Measurements from ENCODE around the gene EPC2.
"Not testable (repeated sequence)": the region's sequence is repeated elsewhere in the genome, so short reads cannot be mapped to it uniquely, and the experiment has no call there.

Gene EPC2

DNA sequence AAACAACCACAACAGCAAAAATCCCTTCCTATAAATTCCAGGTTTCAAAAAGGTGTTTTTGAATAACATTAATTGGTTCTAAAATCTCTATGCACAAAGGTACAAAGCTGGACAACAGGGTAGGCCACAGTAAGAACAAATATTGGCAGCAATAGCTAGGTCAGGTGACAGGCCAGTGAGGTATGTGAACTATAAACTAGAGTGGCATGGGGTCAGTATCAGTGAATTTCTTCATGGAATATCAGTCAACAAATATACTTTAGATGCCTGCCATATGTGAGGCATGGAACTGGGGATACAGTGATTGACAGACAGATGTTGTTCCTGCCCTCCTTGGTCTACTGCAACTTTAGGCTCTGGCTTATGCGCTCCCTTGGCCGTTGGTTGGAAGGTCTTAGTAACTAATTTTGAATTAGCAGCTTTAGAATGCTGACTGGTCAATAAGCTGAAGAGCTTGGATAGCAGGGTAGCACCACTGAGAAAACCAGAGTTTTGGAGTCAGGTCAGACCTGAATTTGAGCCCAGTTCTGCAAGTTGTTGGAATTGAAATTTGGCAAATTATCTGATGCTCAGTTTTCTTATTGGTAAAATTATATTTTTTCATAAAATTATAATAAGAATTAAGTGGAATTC, 2.3 kb upstream of the EPC2 start:
- no peak for DNase-seq

DNA sequence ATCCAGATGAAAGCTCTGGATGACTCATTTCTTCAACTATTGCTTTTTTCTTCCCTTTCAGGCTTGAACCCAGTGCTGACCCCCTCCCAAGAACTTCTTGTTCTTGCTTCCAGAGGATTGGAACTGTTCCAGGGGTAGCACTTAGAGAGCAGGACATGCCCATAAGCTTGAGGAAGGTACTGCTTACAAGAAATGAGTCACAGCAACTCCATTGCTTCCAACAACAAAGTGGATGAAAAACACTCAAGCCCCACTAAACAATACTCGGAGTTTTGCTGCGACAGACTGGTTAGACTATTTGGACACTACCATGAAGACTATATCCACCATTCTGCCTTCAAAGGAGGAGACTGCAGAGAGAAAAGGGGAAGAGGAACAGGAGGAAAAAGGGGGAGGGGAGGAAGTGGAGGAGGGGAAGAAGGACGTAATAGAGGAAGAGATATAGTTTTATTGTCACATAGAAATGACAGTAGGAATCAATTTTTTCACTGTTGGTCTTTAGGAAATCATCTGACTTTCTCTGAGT, 1.6 kb upstream of the EPC2 start:
- DNase-seq, result peak; percentile 5

DNA sequence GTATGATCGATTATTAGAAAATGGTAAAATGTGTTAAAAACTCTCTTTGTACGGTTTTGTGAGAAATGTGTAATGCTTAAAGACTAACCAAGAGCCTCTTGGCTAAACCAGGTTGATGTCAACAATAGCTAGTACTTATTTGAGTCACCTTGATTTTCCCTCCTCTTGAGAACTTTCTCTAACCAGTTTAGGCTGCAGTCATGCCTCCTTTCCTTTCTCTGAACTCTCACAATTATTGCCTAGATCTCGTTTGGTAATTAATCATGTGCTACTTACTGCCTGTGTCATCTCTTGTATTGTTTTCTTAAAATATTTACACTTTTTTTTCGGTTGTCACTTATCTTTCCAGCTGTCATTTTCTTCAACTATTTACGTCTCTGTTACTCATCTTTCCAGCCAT, 1.1 kb upstream of the EPC2 start:
- DNase-seq, result no peak

DNA sequence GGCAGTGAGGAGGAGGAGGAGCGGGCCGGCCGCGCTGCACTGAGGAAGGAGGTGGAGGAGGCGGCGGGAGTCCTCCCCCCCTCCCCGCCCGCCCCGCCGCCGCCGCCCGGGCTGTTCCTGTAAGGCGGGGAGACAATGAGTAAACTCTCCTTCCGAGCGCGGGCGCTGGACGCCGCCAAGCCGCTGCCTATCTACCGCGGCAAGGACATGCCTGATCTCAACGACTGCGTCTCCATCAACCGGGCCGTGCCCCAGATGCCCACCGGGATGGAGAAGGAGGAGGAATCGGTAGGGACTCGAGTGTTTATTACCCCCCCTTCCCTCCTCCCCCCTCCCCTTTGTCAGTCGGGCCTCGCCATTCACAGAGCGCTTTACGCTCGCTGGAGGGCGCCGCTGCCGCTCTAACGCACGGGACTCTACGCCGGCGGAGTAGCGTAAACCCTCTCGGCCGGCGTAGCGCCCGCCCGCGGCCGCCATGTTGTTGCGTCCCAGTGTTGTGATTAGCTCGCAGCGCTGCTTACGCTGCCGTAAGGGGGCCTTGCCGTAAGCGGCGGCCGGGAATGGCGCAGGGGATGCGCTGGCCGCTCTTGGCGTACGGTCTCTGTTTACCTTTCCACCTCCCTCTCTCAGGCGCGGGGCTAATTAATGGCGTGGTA, 460 bp downstream of the EPC2 start:
- peak; percentile 78 for DNase-seq

DNA sequence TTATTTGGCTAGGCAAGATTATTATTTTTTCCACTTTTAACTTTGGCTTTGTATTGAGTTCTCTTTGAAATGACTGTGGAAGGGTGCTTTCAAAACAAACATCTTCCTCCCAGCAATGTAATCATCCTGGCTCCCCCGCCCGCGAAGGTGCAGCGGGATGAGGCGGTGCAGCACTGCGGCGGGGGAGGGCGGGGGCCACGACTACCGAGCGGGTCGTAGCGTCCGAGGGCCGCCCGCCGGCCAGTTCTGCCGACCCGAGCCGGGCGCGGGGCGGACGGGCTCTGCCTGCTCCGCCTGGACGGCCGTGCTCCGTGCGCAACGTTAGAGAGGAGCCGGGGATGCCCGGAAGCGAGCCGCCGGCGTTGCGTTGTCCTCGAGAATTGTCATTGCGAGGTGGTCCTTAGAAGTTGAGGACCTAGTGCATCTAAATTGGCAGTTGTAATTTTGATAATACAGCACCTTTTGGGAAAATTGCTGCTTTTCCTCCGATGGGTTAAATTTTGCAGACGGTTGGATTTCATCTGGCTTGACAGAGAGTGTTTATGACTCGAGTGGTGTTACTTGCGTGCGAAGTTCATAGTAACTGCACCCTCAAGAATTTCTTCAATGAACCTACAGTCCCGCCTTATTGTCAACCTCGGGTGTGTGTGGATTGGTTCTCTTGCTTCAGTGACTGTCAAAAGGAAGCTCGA, 1.1 kb downstream of the EPC2 start:
- peak; percentile 73 for DNase-seq

DNA sequence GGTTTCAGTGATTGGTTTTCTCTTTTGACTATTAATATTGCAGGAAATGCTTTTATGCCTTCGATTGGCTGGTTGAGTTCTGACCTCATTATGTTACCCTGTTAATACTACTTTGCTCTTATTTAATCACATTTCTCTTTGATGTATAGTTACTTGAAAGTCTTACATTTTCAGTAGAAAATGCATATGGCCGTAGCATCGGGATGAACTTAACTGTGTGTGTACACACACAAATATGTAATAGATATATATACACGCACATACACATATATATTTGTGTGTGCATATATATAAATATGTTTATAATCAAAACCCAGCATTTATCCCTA, 1.6 kb downstream of the EPC2 start:
- DNase-seq, result no peak

DNA sequence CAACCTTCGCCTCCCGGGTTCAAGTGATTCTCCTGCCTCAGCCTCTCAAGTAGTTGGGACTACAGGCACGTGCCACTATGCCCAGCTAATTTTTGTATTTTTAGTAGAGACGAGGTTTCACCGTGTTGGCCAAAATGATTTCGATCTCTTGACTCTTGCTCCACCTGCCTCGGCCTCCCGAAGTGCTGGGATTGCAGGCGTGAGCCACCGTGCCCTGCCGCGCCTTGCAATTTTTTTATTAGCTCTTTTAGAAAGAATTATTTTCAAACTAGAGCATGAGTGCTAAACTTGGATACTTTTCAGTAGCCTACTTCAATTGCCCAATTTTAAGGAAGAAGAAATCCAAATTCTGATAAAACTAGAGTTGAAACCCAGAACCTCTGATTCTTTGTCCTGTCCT, 3.2 kb downstream of the EPC2 start:
- DNase-seq, result not testable (repeated sequence)

DNA sequence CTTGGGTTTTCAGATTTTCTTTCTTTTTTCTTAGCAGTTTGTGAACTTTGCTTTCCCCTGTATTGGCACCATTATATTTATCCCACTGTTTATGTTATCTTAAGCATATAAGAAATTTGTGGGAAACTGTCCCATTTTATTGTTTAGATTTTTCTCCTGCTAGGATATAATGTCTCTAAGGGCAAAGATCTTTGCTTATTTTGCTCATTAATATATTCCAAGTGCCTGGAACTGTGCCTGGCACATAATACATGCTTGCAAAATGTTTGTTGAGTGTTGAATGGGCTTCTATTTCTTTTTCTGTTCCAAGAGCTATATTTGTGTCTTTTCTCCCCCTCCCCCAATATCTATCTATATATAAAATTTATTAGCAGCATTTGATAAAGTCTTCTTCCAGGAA, 5.4 kb downstream of the EPC2 start:
- no peak for DNase-seq

DNA sequence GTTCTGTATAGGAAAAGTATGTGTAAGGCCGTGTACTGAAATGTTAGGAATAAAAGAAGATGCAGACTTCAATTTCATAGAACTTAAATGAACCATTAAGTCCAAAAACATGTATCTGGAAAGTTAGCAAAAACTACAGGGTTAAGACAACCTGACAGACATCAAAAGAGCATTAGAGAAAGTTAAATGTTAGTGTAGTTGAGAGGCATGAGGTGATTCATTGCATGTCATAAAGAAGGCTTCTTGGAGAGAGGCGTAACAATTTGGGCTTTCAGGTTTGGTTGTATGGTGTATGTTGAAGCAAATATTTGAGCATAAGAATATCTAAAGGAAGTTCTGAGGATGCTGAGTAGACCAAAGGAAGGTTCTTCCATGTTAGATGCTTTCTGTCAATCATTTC, 6.3 kb downstream of the EPC2 start:
- DNase-seq, result no peak

DNA sequence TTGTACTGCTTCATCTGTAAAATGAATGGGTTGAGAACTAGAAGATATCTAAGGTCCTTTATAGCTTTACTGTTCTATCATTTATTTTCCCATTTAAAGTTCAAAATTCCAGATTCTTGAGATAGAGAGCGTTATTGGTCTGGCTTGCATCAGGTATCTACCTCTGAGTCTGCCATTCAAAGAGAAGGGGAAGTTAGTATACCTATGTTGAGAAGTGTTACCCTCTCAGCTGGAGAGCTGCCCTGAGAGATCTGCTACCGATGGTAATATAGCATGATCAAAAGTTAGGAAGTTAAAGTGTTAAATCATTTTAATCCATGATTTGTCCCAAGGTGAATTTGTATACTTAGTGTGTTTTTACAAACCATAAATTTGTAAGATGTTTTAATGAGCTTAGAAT, 7.4 kb downstream of the EPC2 start:
- DNase-seq, result no peak

DNA sequence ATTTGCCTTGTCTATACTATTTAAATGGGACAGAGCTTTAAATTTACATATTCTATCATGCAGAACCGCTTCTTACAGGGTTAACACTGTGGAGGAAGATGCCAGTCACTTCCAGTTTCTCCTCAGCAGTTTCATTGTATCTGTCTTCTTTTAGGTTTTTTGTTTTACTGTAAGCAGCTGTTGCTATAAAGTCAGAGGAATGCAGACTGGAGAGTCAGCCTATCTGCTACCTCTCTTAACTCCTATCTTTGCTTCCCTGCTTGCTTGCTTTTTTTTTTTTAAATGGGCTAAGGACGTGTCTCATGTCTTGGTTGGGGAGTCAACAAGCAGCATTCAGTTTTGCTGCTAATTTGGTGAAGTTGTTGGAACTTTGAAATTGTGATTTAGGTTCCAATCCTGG, 8.9 kb downstream of the EPC2 start:
- DNase-seq, result no peak

DNA sequence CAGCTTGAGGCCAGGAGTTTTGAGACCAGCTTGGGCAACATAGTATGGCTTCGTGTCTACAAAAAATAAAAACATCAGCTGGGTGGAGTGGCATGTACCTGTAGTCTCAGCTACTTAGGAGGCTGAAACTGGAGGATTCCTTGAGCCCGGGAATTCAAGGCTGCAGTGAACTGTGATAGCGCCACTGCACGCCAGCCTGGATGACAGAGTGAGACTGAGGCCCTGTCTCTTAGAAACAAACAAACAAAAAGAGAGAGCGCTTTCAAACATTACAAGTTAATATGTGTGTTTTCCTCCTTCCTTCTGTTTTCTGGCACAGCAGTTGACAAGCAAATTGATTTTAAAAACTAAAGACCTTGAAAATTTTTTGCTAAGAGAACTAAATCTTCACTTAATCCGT, 9.9 kb downstream of the EPC2 start:
- peak; percentile 1 for DNase-seq

DNA sequence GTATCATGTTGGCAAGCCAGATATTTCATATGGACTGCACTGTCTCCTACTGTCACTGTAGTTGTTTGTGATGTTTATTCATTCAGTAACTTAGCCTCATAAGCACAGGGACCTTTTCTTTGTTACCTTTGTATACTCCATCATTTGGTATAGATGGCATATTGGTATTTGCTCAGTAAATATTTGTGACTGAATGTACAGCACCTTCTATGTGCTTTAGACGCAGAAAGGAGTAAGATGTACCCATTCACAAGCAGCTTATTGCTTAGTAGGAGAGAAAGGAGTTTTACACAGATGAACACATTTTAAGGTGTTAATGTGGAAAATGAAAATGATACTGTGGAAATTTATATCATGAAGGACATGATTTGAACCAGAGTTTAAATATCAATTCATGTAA, 12.0 kb downstream of the EPC2 start:
- DNase-seq, result peak; percentile 16

DNA sequence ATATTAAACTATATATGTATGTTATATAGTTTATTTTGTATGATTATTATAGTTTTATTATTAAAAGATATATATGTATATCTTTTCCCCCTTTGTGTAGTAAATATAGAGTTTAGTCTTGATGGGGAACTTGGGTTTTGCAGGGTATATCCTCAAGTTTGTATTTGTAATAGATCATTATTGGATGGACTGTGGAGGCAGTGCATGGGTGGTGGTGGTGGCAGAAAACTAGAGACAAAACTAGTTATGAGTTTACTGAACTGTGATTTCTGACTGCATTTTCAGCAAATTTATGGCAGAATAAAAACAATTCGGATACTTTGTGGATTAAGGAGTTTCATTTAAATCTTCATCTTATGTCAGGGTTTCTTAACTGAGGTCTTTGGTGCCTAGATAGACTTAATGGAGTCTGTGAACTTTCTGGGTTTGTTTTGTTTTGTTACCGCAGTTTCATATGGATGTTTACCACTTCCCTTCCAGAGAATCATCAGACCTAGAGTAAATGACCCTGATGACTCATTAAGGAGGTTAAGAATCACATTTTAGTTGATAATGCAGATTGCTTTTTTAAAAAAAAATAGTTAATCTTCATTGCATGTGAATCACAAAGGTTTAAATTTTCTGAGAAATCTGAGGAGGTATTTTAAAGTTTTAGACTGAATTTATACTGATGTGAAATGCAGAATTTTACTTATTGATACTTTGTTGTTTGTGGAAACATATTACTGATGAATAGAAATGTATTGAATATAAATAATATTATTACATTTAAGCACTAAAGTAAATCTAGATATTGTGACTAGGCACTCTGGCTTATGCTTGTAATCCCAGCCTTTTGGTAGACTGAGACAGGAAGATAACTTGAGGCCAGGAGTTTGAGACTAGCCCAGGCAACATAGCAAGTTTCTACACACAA, 14.5 kb downstream of the EPC2 start:
- DNase-seq, result peak; percentile 13

DNA sequence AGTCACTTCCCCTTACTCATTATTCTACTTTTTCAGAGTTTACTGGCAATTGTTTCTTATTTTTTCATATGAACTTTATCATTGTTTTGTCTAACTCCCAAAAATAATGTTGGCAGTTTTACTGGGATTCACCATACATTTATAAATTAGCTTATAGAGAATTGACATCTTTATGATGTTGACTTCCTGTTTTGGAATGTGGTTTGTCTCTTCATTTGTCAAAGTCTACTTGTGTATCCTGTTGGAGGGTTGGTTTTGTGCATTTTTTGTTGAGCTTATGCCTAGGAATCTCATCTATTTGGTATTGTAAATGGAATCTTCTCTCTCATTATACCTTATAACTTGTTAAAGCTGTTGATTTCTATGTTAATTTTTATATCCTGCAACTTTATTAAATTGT, 16.4 kb downstream of the EPC2 start:
- DNase-seq, result no peak

DNA sequence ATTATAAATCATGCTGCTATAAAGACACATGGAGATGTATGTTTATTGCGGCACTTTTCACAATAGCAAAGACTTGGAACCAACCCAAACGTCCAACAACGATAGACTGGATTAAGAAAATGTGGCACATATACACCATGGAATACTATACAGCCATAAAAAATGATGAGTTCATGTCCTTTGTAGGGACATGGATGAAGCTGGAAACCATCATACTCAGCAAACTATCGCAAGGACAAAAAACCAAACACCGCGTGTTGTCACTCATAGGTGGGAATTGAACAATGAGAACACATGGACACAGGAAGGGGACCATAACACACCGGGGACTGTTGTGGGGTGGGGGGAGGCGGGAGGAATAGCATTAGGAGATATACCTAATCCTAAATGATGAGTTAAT, 17.8 kb downstream of the EPC2 start:
- not testable (repeated sequence) for DNase-seq

DNA sequence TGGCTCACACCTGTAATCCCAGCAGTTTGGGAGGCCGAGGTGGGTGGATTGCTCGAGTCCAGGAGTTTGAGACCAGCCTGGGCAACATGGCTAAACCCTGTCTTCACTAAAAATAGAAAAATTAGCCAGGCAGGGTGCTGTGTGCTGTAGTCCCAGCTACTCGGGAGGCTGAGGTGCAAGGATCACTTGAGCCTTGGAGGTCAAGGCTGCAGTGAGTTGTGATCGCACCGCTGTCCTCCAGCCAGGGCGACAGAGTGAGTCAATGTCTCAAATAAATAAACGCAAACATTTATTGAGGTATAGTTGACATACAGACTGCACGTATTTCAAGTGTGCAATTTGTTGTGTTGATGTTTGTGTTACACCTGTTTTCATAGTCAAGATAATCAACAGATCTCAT, 19.7 kb downstream of the EPC2 start:
- no peak for DNase-seq

DNA sequence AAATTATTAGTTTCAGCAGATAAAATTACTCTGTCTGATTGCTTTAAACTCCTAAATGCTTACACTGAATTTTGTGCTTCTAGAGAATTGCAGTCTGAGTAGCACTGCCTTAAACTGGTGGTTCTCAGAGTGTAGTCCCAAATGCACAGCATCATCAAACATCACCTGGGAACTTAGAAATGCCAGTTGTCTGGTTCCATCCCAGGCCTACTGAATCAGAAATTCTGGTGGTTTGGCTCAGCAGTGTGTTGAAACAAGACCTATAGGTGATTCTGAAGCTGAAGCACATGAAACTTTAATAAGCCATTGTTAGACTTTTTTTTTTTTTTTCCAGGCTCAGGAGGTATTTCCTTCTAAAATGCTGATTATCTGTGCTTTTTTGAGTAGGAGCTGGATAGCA, 22.0 kb downstream of the EPC2 start:
- DNase-seq, result no peak

DNA sequence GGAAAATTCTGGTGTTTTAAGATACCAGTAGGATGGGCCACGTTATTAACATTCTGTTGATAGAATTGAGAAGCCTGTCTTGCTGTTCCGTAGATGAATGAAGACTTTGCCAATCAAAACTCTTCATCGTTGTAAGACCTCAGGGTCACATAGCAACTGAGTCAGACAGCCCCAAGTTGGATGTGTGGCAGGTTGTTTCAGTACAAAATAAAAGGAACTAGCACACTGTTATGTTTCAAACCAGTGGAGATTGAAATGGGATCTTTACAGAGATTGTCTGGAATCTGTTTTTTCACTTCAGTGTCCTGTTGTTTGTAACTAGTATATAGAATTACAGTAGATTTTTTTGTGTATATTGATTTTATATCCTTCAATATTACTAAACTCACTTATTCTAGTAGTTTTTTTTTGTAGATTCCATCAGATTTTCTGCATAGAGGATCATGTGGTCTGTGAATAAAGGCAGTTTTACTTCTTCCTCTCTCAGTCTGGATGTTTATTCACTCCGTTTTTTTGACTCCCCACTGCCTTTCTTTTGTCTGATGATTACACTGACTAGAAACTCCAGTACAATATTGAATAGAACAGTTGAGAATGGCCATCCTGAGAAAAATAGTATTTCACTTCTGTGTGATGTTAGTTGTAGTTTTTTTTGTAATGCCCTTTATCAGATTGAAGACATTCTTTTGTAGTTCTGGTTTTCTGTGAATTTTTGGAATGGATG, 22.7 kb downstream of the EPC2 start:
- no peak for DNase-seq

DNA sequence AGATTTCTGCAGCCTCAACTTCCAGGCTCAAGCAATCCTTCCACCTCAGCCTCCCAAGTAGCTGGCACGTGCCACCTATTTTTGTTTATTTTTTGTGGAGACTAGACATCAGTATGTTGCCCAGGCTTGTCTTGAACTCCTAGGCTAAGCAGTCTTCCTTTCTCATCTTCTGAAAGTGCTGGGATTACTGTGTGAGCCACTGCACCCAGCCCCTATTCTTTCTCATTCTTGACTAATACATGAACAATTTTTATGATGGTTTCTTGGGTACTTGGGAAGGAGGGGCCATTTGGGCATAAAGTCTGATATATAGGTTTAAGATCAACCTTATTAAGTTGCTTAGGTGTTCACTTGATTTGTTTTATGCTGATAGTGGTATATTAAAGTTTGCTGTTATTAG, 26.2 kb downstream of the EPC2 start:
- DNase-seq, result no peak

DNA sequence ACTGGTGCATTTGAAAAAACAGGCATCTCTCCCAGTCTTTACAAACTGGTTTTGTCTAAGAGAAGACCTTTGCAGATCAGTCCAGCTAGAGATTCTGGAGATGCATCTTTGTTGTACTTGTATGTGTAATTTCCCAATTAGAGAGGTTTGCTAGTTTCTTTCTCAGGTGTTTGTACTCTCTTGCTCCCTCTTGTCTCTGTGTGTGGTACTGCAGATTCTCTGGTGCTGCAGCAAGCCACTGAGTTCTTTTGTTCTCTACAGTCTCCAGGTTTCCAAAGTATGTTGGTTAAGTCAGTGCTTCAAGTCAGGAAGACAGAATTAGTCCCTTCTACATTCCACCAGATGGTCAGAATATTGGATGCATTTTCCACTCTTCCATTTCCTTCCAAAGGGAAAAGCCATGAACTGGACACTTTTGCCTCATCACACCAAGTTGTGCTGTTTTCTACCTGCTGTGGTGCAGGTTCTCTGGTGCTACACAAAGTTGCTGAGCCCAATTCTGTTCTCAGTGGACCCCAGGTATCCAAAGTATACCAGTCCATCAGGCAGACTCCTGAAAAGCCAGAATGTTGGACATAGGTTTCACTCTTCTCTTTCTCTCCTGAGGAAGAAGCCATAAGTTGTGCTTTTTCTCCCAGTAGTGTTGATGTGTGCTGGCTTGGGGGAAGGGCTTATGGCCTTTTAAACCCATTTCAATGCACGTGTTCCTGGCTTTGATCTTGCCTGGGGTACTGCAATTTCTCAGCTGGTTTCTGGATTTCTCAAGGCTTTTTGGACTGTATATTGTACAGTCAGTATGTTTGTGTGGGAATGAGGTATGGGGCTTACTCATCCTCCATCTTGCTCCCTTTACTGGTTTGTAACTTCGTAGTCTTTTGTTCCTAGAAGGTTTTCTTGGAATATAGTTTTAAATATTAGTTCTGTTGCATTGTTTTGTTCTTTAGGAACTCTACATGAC, 29.8 kb downstream of the EPC2 start:
- peak; percentile 27 for DNase-seq
